Head of caudate nucleus (tissue), 42 donors: ENCODE data around the gene USH2A.
"Not testable (repeated sequence)": the region's sequence is repeated elsewhere in the genome, so short reads cannot be mapped to it uniquely, and the experiment has no call there.

Experiments
- DNase-seq, 42 donors: peaks; one replicate each; pipeline versions ENCODE4 v3.0.0 to v3.0.0-alpha.2; 2020 to 2021; ENCODE audit warnings: mixed read lengths in 7 of 42
- intact Hi-C: fragments of 100-400 bp; cut with DNase I; formaldehyde crosslinking; loops from one replicate; pipeline ENCODE4 v1.15.0; 2022

Gene USH2A

GRCh38 chr1:216420746-216421145, 2.5 kb downstream of the USH2A start:
- intact Hi-C loops, result no loop called here

DNA sequence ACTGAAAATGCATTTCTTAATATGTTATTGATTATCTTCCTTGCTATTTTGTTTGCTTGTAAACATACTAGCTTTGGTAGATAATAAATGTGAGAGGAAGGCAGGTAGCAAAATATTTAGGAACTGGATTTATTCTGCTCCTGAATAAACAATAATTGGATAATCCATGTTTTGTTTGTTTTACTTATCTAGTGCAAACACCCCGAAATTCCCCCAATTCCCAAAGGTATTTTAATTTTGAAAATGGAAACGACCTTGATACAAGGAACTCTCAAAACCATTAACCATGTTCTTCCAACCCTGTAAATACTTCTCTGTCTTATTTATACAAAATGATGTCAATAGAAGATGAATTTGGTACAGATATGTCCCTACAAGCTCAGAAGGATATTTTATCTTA, 3.0 kb downstream of the USH2A start:
- intact Hi-C loops, result no loop called here
- DNase-seq, result no peak

More at GRCh38 chr1:216420746-216421145, 2.5 kb downstream of the USH2A start:
- DNase-seq, result no peak

DNA sequence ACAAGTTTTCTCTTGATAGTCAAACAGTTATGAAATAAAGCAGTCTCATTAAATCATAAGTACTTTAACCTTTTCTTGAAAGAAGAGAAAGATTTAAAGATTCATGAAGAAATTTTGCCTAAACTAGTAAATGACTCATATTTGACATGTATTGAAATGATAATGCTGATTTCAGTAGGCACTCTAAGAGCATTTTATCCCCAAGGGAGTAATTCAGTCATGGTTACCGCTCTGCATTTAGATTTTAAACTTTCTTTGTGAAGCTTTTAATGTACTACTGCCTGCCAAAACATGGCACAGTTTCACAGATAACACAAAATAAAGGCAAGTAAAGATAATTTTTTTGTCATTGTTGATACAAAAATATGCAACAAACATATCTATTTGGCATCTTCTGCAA, 6.8 kb downstream of the USH2A start:
- no peak for DNase-seq
- intact Hi-C loops, result no loop called here

GRCh38 chr1:216410026-216410425, 13.2 kb downstream of the USH2A start:
- no peak for DNase-seq

GRCh38 chr1:216390956-216391355, 32.3 kb downstream of the USH2A start:
- DNase-seq, result peak in 1 of 42 donors; percentile 5
- intact Hi-C loops, result no loop called here

More at GRCh38 chr1:216410026-216410425, 13.2 kb downstream of the USH2A start:
- intact Hi-C loops, result no loop called here

- no peak for DNase-seq
- intact Hi-C loops, result no loop called here
Measured at GRCh38 chr1:216389774-216390173, 33.5 kb downstream of the USH2A start.

DNA sequence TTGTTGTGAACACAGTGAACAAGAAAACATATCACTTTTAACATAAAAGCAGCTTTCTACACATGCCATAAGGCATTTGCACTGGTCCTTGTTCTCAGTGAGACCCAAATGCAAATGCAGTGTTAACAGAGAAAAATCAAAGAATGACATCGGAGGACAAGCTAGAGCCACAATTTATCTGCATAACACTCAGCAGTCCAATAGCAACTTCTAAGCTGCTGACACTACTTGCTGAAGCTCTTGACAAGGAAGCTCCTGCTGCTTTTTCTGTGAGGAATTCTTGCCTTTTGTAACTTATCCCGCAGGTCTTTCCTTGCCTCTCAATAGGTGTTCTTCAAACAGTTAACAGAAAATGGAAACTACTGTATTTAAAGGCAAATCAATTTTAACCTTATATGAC, 34.7 kb downstream of the USH2A start:
- no peak for DNase-seq
- intact Hi-C loops, result no loop called here

- intact Hi-C loops, result no loop called here
Measured at GRCh38 chr1:216387782-216388181, 35.5 kb downstream of the USH2A start.

DNA sequence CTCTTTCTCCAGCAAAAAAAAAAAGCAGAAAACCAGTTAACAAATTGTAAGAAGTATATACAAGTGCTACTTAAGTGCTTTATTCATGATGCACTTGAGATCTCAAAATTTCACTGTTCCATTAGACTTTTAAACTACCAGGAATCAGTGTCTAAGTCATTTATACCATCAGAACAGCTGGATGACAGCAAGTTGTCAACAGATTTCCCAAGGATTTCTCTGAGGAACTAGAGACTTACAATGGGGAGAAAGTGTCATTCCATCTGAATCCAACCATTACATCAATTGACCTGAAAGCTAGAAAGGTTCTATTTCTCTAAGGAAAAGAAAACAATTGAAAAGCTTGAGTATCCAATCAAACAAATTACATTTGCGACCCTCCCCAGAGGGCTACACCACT, 43.8 kb downstream of the USH2A start:
- DNase-seq, result no peak
- intact Hi-C loops, result no loop called here

More at GRCh38 chr1:216387782-216388181, 35.5 kb downstream of the USH2A start:
- no peak for DNase-seq

- DNase-seq, result no peak
- intact Hi-C loops, result no loop called here
Measured at GRCh38 chr1:216368249-216368648, 55.0 kb downstream of the USH2A start.

DNA sequence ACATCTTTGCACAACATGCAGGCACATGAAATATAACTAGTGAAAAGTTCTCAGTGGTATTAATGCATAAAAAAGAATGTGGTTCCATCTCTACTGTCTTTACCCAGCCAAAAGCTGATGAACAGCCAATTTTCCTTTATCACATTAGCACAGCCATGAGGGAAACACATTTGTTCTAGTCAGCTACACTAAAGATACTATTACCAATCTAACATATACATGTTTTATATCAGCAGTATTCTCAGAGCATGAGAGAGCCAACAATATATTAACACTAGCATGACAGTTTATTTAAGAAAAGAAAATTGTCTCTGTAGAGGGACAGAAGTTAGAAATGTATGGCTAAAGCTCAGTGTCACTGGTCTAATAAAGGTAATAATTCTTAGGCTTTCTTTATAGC, 56.3 kb downstream of the USH2A start:
- intact Hi-C loops, result no loop called here
- no peak for DNase-seq

GRCh38 chr1:216356945-216357344, 66.3 kb downstream of the USH2A start:
- intact Hi-C loops, result no loop called here
- no peak for DNase-seq

- no peak for DNase-seq
- intact Hi-C loops, result no loop called here
Measured at GRCh38 chr1:216350186-216350585, 73.1 kb downstream of the USH2A start.

GRCh38 chr1:216346526-216346925, 76.7 kb downstream of the USH2A start:
- DNase-seq, result no peak
- intact Hi-C loops, result no loop called here

GRCh38 chr1:216340542-216340941, 82.7 kb downstream of the USH2A start:
- intact Hi-C loops, DNase-seq: not testable (repeated sequence)

GRCh38 chr1:216332462-216332861, 90.8 kb downstream of the USH2A start:
- intact Hi-C loops, result no loop called here
- no peak for DNase-seq

DNA sequence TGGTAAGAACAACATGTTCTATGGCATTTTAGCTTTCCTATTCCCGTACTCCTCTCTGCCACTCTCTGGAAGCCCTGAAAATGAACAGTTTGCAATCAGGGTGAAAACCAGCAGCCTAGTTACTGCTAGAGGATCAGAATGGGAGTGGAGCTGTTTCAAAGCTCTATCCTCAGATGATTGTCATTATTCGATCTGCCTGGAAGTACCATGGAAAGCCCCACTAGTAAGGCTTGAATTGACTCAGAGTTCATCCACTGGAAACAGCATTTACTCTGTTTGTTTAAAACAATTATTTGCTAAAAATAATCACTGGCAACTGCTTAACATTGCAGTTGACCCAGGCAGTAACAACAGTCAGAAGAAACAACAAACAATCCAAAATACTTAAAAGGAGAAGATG, 91.2 kb downstream of the USH2A start:
- intact Hi-C loops, result no loop called here
- DNase-seq, result no peak

GRCh38 chr1:216331211-216331610, 92.0 kb downstream of the USH2A start:
- no peak for DNase-seq
- intact Hi-C loops, result no loop called here

DNA sequence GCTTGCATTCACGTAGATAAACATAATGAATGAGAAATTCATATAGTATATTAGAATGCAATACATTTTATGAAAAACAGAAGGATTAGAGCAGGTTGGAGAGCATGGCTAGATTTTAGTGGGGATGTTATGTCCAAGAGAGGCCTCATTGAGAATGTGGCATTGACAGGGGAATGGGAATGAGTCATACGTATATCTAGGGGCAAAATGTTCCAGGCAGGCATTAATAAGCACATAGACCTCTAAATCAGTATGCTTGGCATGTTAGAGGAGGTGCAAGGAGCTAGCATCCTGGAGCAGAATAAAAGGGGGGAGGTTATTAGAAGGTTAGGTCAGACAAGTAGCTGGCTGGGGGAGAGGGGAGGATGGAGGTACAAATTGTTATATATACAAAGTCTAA, 93.0 kb downstream of the USH2A start:
- intact Hi-C loops, result no loop called here
- no peak for DNase-seq

DNA sequence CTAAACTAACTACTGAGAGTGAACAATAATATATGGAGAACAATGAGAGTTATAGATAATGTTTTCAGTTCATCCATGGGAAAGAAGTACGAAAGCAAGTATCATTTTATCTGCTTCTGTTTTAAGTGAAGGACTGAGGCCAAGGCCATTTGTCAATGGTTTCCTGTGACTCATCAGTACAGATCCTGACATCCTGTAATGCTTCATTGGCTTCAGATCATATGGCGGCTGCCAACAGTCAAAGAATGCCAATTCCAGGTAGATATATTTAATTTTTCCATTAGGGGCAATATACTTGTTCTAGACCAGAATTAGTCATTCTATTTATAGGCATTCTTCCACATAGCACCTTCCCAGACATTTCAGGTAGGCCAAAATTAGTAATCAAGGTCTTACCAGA, 97.3 kb downstream of the USH2A start:
- intact Hi-C loops, result no loop called here
- DNase-seq, result no peak

GRCh38 chr1:216325336-216325735, 97.9 kb downstream of the USH2A start:
- DNase-seq, result no peak
- intact Hi-C loops, result no loop called here

- DNase-seq, result no peak
- intact Hi-C loops, result no loop called here
Measured at GRCh38 chr1:216323344-216323743, 99.9 kb downstream of the USH2A start.
